Subcutaneous adipose tissue (tissue), 4 donors: Measurements from ENCODE around the gene ZNF768. TPM values are rescaled to one million over a fixed set of nuclear protein-coding genes. Genes with fewer than 3 reads are reported as not detected.

Experiments used
- total RNA-seq, 4 donors: library from RNA; depleted of rRNA; stranded (reverse); fragments of >200 nt; gene quantifications; one replicate each; pipeline ENCODE4 v1.1.0, GENCODE V29; 2016
- TF ChIP-seq, protein P1 (sequence below): fragments of 450-650 bp; IDR thresholded peaks from one replicate; pipeline ENCODE4 v1.5.1; 2016; ENCODE audit warnings: low read depth, mild to moderate bottlenecking, control low read depth, antibody characterized with exemption, moderate library complexity

Gene ZNF768
- total RNA-seq, result 10 to 100 TPM; 11.7 to 43.9 (median 19.2) TPM

DNA sequence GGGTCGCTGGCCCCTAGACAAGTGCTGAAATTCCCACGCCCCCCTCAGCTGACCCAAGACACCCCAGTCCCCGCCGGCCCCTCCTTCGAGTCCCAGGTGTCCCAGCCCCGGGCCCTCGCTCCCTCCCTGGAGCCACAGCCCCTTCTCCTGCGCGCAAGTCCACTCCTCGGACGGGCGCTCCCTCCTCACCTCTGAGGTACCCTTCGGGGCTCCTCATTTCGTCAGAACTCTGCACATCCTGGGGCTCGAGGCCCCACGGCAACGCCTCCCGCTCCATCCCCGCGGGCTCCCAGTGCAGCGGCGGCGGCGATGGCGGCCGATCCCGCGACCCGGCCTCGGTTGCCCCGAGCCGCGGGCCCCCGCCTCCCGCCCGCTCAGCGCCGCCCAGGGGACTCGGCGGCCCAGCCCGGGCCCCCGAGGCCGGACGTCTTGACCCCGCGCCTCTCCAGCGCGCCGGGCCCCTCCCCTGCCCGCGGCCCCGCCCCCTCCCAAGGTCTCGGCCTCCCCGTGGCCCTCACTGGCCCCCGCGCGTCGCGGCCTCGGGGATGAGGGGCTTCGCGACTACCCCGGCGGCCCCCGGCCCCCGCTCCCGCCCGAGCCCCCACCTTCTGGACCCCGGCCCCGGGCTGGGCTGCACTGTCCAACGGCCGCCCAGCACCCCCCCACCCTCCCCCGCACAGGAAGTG, at the start of gene ZNF768:
ZNF768 (minus strand) TSS at position 430 of the 686 bp plus-strand sequence; CDS start at position 277, 153 bp downstream.
- TF ChIP-seq, protein P1, sequence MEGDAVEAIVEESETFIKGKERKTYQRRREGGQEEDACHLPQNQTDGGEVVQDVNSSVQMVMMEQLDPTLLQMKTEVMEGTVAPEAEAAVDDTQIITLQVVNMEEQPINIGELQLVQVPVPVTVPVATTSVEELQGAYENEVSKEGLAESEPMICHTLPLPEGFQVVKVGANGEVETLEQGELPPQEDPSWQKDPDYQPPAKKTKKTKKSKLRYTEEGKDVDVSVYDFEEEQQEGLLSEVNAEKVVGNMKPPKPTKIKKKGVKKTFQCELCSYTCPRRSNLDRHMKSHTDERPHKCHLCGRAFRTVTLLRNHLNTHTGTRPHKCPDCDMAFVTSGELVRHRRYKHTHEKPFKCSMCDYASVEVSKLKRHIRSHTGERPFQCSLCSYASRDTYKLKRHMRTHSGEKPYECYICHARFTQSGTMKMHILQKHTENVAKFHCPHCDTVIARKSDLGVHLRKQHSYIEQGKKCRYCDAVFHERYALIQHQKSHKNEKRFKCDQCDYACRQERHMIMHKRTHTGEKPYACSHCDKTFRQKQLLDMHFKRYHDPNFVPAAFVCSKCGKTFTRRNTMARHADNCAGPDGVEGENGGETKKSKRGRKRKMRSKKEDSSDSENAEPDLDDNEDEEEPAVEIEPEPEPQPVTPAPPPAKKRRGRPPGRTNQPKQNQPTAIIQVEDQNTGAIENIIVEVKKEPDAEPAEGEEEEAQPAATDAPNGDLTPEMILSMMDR, result no peak

DNA sequence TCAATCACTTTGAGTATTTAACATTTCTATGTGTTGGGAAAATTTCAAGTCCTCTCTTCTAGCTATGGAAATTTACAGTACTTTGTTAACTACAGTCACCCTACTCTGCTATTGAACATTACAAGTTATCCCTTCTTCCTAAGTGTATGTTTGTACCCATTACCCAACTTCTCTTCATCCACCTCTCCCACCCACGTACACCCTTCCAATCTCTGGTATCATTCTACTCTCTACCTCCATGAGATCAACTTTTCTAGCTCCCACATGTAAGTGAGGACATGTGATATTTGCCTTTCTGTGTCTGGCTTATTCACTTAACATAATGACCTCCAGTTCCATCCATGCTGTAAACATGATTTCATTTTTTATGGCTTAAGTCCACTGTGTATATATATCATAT, 48.3 kb upstream of the ZNF768 start:
- TF ChIP-seq, protein P1, result no peak

DNA sequence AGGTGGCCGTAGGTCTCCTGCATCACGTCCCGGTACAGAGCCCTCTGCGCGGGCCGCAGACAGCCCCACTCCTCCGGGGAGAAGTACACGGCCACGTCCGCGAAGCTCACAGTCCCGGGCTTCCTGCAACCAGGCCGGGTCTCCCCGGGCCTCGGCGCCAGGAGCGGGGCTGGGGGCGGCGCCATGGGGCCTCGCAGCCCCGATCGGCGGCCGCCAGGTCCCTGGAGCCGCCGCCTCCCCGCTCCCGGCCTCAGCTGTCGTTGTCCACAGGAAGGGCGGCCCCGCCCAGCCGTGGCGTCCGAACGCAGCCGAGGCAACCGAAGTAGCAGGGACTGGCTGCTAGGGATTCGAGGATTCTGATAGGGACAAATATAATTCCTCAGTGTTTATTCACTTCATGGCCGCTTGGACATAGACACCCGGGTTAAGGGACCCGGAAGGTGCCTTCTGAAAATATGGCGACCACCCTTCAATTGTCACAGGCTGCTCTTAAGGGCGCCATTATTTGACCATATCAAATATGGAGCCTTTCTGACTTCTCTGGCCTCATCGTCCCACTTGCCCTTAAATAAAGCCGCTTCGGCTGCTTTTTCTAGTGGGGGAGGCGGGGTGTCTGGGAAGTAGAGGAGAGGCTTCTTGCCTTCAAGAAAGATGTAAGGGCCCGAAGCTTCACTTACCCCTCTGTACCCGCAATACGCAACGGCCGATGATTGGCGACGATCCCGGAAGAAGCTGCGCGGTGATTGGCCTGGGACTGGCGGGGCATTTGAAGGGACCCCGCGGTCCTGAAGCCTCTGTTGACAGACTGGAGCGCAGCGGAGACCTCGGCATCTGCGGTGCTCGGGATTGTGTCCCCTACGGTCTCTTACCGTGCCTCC, 45.3 kb upstream of the ZNF768 start, which contains the start of gene ZNF688:
ZNF688 (minus strand) TSS at position 270 of the 878 bp plus-strand sequence; CDS start at position 185, 85 bp downstream.
- TF ChIP-seq, protein P1, result no peak

DNA sequence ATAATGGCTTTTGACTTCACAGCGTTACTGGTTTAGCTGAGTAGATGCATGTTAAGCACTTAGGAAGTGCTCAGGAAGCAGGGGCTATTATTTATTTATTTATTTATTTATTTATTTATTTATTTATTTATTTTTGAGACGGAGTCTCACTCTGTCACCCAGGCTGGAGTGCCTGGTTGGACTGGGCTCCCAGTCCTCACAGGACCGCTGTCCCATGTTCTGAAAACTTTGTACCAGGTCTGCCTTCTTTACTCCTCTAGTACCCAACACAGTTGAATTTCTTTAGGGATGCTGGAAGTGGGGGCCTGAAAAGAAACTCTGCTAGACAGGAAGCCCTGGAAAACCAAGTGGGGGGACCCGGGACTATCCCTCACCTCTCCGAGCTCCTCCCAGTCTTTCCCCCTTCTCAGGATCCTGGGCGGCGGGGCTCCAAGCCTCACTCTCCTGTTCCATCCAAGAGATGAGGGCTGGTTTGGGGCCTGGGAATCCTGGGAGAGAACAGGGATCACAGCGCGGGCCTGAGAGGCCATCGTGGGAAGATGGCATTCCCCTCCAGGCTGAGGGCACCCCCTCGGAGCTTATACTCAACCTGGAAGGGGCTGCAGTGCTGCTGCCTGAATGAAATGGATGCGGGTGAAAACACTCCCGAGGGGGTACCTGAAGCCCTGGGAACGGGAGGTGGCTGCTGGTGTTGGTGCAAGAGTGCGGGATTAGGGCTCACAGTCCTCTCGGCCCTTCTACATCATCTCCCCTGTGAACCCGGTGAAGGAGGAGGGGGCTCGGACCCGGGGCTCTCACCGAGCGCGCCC, 44.5 kb upstream of the ZNF768 start:
- TF ChIP-seq, protein P1, result no peak

DNA sequence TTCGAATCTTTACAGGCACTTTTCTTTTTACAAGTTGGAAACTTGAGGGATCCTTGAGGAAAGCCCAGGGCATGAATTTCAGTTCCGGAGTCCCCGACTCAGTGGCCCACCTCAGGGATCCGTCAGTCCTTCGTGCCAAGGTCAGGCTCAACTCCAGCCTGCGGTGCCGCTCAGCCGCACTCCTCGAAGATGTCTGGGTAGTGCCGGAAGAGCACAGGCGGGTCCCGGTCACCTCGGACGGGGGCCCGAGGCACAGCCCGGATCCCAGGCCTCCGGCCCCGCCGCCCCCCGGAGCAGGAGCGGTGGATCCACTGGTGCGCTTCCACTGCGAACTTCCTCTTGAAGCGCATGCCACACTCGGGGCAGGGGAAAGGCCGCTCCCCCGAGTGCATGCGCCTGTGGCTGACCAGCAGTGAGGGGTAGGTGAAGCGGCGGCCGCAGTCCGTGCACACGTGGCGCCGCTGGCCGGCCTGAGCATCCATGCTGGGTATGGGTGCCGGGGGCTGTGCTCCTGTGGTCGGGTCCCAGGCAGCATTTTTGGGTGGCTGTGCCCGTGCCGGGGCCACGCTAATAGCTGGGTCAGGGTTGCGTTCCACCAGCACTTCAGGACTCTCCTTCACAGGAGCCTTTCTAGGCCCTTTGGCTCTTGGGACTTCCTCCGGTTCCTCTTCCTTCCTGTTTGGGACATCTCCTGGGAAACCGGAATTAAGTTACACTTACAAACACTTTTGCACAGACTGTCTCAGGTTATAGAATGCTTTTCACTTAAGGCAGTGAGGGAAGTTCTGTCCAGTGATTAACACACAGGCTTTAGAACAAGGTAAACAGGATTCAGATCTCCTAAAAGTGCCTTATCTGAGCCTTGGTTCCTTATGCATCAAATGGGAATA, 43.6 kb upstream of the ZNF768 start:
- TF ChIP-seq, protein P1, result no peak

DNA sequence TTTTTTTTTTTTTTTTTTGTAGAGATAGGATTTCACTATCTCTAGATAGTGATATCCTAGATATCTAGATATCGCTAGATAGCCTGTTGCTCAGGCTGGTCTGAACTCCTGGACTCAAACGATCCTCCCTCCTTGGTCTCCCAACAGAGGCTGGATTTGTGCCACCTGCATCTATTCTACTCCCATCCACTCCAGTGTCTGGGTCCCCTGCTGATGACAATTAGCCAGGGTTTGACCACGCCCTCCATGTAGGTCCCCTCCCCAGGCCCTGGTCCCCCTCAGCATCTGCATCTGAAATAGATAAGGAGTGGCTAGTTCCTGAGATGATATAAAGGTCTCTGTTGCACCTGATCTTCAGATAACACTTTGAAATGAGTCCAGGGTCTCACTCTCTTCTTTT, 42.9 kb upstream of the ZNF768 start:
- TF ChIP-seq, protein P1, result no peak
